GM12873 (cell line): ENCODE data around the gene SOHLH1.

Experiments used
- CTCF ChIP-seq: IDR thresholded peaks from 2 replicates; pipeline ENCODE4 v1.5.1; 2012; ENCODE audit warnings: low read depth, mild to moderate bottlenecking, moderate library complexity, low read length, control low read depth; ENCODE audit not compliant: insufficient read depth; ENCODE audit errors: missing control alignments

SOHLH1 gene

DNA sequence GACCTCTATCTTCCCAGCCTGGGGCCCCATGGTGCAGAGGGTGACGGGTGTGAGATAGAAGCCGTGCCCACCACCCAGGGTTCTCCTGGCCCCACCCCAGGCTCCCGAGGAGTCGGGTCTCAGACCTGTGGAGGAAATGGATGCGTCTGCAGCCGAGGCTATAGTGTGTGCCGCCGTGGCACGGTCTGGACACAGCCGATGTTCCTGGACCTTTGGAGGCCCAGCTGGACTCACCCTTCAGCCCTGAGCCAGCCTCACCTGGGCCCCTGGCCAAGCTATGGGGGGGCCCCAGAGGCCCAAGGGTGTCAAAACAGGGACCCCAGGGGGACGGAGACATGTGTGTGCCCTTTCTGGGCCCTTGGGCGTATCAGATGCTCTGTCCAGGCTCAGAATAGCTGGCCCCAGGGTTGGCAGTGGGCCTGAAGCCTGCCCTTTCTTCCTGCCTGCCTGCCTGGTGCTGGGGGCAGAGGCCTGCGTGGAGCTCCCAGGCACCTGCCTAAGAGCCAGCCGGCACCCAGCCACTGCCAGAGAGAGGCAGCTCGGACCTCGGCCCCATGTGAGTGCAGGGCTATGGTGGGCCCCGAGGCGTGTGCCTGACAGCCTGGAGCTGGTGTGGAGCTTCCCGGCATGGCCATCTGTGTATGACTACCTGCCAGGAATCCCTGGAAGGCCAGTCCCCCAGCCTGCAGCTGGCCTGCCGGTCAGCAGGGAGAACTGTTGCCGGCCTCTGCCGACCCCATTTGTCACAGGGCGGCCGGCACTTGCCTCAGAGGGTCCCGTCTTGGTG is 44.5 kb upstream of the SOHLH1 start:
- no peak for TF ChIP-seq CTCF

DNA sequence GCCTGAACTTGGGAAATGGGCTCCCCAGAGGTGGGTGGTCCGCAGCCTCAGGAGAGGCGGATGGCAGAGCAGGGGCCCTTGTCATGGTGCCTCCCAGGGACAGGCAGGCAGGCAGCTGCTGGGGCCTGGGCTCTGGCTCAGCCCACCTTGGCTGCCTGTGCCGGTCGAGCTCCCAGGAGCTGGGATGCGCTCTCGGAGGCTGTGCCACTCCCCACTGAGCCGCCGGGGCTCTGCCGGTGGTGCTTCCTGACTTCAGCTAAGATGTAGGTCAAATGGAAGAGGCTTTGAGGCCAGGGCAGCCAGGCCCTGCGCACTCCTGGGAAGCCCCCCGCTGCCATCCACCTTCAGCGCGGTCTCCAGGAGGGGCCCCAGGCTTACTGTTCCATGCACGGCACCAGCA is 43.7 kb upstream of the SOHLH1 start:
- no peak for TF ChIP-seq CTCF

- TF ChIP-seq CTCF, result no peak
These were observed 42.3 kb upstream of the SOHLH1 start for GRCh38 chr9:135741276-135742219.

GRCh38 chr9:135739271-135740220 is 40.3 kb upstream of the SOHLH1 start:
- no peak for TF ChIP-seq CTCF

DNA sequence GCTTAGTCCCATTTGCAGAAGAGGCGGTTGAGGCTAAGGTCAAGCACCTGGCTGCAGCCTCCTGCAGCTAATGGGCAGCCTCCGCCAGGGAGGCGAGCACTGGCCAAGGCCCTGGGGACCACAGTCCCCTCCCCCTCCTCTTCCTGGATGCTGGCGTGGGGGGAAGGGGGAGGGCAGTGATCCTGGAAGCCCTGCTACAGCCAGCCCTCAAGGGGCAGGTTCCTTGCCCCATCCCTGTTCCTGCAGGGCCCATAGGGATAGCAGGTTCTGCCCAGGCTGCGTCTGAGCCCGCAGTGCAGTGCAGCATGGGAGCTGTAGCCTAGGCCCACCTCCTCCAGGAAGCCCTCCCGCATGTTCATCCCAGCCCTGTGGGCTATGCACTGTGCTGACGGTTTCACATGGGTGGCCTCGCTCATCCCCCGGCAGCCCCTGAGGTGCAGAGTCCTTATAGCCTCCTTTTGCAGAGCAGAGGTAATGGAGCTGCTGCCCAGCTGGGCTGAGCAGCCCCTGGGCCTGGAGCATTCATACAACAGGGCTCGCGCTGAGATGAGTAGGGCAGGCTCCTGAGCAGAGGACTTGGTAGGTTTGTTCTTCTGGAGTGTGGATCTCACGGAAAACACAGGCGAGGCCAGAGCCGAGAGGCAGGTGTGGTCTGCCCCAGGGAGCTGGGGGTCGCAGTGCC is 38.7 kb upstream of the SOHLH1 start:
- TF ChIP-seq CTCF, result no peak

- no peak for TF ChIP-seq CTCF
These were observed 37.9 kb upstream of the SOHLH1 start for GRCh38 chr9:135736979-135737839.
